Measurements from ENCODE around the gene TPO.
A peak's percentile ranks its signal among the peaks of the same experiment; 100 is the strongest.

TPO gene

GRCh38 chr2:1527153-1527992 lies 114.1 kb downstream of the TPO start:
- DNase-seq (no peak), ATAC-seq (no peak)

GRCh38 chr2:1528273-1529064 lies 115.2 kb downstream of the TPO start:
- no peak for DNase-seq
- ATAC-seq: no peak

GRCh38 chr2:1538663-1539062 lies 125.4 kb downstream of the TPO start:
- DNase-seq: no peak
- ATAC-seq: no peak

GRCh38 chr2:1539441-1539840 lies 126.2 kb downstream of the TPO start:
- ATAC-seq: no peak

GRCh38 chr2:1539973-1540372 lies 126.7 kb downstream of the TPO start:
- ATAC-seq (no peak), DNase-seq (no peak)

More at GRCh38 chr2:1539441-1539840, 126.2 kb downstream of the TPO start:
- no peak for DNase-seq

- ATAC-seq: no peak
- no peak for DNase-seq
Observed at GRCh38 chr2:1540481-1540880, 127.2 kb downstream of the TPO start.

- ATAC-seq: no peak
- DNase-seq: no peak
Observed at GRCh38 chr2:1541040-1541439, 127.8 kb downstream of the TPO start.

GRCh38 chr2:1541819-1542475 lies 128.7 kb downstream of the TPO start:
- DNase-seq (no peak), ATAC-seq (no peak)

- no peak for DNase-seq
- ATAC-seq: no peak
Observed at GRCh38 chr2:1542971-1543370, 129.7 kb downstream of the TPO start.

GRCh38 chr2:1543776-1544477 lies 130.7 kb downstream of the TPO start:
- DNase-seq: no peak
- no peak for ATAC-seq

- no peak for DNase-seq
- no peak for ATAC-seq
Observed at GRCh38 chr2:1544478-1545069, 131.3 kb downstream of the TPO start.

GRCh38 chr2:1546023-1546591 lies 132.8 kb downstream of the TPO start:
- DNase-seq (peak; percentile 47), ATAC-seq (no peak)

GRCh38 chr2:1546901-1547300 lies 133.6 kb downstream of the TPO start:
- DNase-seq (no peak), ATAC-seq (no peak)

- DNase-seq: no peak
- ATAC-seq: no peak
Observed at GRCh38 chr2:1548910-1549673, 135.8 kb downstream of the TPO start.

GRCh38 chr2:1550076-1550475 lies 136.8 kb downstream of the TPO start:
- ATAC-seq (no peak), DNase-seq (no peak)

GRCh38 chr2:1550658-1551316 lies 137.5 kb downstream of the TPO start:
- peak; percentile 78 for DNase-seq
- ATAC-seq: peak; percentile 73

- DNase-seq (no peak), ATAC-seq (no peak)
Observed at GRCh38 chr2:1551905-1552304, 138.6 kb downstream of the TPO start.

GRCh38 chr2:1552611-1553010 lies 139.3 kb downstream of the TPO start:
- ATAC-seq: no peak
- DNase-seq: no peak

- peak; percentile 36 for ATAC-seq
- no peak for DNase-seq
Observed at GRCh38 chr2:1553671-1554295, 140.5 kb downstream of the TPO start.

GRCh38 chr2:1556286-1556685 lies 143.0 kb downstream of the TPO start:
- DNase-seq (no peak), ATAC-seq (no peak)
